Dermis microvascular lymphatic vessel endothelial cell (primary cell): ENCODE results near the gene MCAM. TPM values are rescaled to one million over a fixed set of nuclear protein-coding genes. Genes with fewer than 3 reads are reported as not detected.

Experiments used
- DNase-seq, 2 donors: peaks; one replicate each; pipeline versions ENCODE4 v3.0.0 to v3.0.0-alpha.2; 2010; ENCODE audit warnings: low read depth in 2 of 2
- total RNA-seq: library from RNA; depleted of rRNA; stranded (reverse); fragments of >200 nt; gene quantifications from 2 replicates; pipeline ENCODE4 v1.2.1, GENCODE V29; 2014

The MCAM gene
- total RNA-seq, 1 donor from 2014 or later = 200 TPM

- DNase-seq = no peak
Observed at GRCh38 chr11:119307974-119308373, 9.0 kb downstream of the MCAM start.

GRCh38 chr11:119307219-119307618 is 9.7 kb downstream of the MCAM start:
- peak in 1 of 2 donors; percentile 32 for DNase-seq

DNA sequence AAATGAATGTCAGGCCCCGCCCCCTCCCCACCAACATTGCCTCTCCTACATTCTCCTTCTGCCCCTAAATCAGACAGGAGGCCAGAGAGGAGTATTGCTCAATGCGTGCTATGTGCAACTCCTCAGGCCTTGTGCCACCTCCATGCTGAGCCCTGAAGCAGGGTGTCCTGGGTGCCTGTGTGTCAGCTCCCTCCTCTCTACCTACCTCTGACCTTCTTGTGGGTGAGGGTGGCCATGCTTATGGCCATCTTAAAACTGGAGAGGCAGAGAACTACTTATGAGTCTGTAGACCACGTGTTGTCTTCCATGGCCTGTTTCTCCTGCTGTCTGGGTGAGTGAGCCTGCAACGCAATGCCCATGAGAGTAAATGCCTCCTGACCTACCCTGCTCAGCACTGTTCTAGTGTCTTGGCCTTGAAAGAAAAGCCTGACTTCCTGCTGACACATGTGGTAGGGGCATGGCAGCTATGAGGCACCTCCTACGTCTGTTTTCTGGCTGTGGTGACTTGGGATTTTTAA is 10.5 kb downstream of the MCAM start:
- DNase-seq = peak in 1 of 2 donors; percentile 20

DNA sequence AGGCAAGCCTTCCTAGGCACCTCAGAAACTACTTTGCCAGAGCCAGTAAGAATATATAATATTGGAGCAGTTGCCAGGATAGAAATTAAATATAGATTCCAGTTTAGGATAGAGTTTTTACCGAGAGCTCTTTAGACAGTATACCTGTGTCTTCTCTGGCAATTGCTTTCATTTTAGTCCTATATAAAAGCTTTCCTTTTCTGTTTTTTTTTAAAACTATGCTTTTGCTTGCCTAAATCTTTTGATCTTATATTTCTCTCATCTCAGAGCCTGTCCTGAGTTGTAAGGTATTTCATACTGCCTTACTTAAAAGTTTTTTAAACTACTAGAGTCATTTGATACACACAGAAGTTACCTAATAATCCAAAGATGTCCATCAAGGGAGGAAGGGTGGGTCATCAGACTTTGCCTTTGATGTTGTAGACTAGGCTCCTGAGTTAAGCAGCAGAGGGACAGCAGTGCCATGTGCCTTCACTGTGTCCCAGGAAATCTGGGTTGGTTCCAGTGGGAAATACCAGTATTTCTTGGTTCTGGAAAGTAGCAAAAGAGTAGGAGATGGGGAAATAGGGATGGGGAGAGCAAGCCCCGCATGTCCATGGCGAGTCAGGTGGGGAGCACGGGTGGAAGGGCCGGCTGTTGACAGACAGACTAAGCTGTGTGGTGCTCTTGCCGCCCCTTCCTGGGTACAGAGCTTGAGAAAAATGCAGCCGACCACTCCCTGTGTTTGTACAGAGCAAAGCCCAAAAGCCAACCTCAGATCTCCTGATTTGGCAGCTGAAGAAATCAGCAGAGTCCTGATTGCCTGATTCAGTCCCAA is 11.2 kb downstream of the MCAM start:
- DNase-seq = no peak

DNA sequence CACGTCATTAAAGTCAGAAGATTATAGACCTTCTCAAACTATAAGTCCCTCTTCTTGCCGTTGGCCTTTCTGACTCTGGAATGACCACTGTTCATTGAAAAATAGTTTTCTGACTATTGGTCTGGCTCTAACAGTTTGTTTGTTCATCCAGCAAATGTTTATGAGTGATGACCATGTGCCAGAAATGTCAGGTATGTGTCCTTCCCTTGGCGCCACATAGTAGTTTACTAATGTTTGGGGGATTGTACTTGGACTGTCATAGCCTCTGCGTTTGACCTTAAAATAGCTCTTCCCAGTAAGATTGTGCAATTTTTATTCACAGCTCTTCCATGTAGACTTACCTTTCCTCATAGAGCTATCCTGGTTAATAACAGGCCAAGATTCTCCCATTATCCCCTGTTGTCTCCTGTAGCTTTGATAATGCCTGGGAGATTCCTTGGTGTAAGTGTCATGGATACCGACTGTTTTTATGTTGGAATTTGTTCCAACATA is 13.7 kb downstream of the MCAM start:
- no peak for DNase-seq

DNA sequence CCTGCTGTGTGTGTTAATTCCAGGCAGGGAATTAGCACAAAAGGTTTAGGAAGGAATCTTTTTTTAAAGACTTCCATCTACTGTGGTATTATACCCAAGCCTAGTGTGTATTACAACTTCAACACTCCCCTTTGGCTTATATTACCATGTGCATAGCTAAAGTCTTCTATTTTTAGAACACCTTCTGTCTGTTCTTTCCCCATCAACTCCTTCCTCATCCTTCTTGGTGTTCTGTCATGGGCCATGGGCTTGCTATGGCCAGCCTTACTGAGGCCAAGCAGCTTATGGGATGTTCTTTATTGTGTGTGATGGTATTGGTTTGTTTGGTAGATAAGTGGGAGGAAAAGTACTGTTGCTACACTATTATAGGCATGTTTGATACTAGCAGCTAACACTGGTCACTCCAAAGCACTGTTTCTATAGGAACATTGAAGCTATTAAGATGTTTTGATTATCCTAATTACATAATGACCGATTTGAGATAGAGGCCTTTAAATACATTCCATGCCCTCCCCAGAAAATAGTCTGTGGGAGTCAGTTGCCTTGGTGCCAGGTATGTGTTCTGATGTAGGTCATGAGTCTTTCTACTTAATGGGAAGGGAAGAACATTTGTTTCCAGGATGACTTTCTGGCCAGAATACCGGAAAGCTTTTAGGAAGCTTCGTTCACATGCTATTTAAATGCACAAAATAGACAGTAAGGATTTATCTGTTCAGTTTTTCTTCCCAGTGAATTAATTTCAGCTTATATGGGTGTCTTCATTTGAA is 16.5 kb downstream of the MCAM start:
- DNase-seq = no peak

GRCh38 chr11:119299416-119299815 is 17.5 kb downstream of the MCAM start:
- DNase-seq = no peak

DNA sequence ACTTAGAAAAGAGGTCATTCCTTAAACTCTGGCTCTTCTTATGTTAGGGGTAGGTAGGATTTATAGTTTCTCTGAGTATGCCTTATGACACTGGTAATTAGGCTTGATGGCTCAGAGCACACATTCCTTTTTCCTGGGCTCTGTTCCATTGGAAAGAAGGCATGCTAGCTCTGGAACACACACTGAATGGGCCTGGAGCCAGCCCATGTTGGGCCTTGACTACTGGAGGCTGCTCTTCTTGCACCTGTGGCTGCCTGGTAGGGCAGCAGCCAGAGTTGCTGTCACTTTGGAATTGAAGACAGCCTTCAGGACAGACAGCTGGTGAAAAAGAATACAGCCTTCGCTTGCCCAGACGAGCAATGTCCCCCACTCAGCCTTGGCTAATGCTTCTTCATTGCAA is 18.2 kb downstream of the MCAM start:
- DNase-seq = no peak

DNA sequence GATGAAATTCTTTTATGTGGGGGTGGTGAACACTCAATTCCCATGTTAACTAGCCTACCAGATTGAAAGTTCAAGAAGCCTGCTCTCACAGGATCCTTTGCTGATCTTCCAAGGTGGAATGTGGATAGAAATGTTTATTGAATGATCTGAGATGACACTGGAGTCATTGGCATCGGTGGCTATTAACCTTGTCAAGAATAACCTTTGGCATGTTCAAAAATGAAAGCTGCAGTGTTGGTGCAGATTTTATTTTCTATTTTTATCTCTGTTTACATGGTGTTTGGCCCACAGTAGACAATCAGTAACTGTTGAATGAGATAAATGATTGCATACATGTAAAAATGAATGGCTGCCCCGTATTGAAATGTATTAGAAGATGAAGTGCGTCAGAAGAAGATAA is 19.0 kb downstream of the MCAM start:
- no peak for DNase-seq

DNA sequence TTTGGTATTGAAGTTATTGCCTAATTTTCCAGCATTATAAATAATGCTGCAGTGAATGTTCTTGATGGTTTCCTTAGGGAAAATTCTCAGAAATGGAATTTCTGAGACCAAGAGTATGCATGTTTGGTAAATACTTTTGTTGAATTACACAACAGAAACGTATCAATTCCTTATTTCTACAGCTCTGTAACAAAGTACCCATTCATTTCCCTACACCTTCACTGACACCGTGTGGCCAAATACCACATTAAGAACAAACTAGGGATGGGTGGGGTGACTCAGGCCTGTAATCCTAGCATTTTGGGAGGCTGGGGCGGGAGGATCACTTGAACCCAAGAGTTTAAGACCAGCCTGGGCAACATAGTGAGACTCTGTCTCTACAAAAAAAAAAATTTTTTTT is 21.8 kb downstream of the MCAM start:
- DNase-seq = no peak

DNA sequence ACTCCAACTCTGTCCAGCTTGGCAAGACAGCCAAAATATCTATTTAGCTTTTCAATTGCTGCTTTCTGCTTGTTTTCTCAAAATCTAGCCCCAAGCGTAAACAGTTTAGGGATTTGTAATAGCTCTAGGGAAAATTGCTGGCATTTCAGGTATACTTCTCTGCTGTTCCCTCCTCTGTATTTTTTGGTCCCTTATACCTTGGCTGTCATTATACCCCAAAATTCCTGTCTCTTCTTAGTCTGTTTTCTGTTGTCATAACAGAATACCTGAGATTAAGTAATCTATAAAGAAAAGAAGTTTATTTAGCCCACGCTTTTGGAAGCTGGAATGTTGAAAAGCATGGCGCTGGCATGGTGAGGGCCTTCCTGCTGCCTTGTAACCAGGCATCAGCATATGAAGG is 23.5 kb downstream of the MCAM start:
- DNase-seq = no peak

GRCh38 chr11:119290894-119291497 is 25.9 kb downstream of the MCAM start:
- no peak for DNase-seq

- no peak for DNase-seq
Observed at GRCh38 chr11:119288219-119288618, 28.7 kb downstream of the MCAM start.

DNA sequence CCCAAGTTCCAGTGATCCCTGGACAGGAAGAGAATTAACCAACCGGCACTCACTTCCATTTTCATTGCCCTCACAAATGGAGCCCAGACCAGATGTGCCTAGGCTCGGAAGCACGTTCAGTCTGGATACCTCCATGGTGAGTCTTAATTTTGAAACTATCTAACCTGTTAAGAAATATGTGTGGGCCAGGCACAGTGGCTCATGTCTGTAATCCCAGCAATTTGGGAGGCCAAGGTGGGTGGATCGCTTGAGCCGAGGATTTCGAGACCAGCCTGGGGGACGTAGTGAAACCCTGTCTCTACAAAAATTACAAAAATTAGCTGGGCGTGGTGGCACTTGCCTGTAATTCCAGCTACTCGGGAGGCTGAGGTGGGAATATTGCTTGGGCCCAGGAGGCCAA is 31.5 kb downstream of the MCAM start:
- DNase-seq = no peak

- peak; percentile 37 to 49 for DNase-seq
Observed at GRCh38 chr11:119284344-119285157, 32.4 kb downstream of the MCAM start.

- no peak for DNase-seq
Observed at GRCh38 chr11:119282495-119282894, 34.4 kb downstream of the MCAM start.

GRCh38 chr11:119277660-119278059 is 39.3 kb downstream of the MCAM start:
- DNase-seq = no peak

DNA sequence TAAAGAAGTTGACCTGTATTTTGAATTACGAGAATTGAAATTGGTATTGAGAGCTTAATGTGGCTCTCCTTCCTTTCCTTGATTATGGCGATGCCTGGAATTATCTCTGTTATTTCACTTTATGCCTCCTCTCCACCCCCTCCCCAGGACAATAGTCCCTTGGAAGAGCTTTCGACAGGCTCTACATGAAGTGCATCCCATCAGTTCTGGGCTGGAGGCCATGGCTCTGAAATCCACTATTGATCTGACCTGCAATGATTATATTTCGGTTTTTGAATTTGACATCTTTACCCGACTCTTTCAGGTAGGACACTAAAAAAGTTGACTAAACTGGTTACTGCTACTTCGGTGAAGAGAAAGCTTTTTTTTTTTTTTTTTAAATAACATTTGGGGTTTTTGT is 43.2 kb downstream of the MCAM start:
- no peak for DNase-seq

DNA sequence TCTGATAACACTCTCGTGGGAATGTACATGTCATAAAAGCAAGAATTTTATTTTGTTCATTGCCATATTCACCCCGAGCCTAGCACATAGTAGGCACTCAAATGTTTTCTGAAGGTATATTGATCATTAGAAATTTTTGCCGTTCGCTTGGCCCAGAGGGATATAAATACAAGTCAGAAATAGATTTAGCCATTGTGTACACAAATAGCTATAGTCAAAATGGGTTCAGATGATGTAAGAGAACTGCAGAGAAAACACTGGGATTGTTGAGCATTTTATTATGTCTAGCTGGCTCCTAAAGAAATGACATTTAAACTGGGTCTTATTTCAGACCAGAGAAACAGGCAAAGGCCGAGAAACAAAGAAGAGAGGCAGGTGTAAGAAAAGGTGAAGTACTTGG is 49.3 kb downstream of the MCAM start:
- no peak for DNase-seq

DNA sequence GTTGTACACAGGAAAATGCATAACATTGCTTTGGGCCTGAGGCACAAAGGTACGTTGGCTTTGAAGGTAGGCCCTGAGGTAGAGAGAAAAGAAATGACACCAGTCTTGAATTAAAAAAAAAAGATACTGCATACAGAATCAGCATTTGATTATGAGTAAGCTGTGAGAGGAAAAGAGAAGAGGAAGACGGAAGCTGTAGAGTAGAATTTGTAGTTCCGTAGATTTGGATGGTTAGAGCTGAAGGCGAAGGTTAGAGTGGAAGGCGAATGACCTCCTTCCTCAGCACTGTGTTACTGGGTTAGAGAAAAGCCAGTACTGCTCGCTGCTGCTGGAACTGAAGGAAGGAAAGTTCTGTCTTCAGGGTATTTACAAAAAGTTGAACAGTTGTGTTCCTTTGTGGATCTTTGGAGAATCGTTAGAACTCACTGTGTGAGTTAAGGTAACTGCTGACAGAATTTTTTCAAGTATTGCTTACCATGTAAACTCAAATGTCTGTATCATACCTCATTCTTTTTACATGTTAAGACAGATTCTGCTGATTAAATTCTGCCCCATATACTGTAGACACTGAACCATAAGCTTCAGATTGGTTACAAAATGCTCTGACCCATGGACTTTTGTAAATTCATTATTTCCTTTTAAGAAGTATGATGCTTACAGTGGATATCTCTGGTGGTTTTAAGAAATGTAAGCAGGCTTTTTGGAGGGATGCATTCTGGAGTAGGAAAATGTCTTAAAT is 50.2 kb downstream of the MCAM start:
- DNase-seq = no peak

DNA sequence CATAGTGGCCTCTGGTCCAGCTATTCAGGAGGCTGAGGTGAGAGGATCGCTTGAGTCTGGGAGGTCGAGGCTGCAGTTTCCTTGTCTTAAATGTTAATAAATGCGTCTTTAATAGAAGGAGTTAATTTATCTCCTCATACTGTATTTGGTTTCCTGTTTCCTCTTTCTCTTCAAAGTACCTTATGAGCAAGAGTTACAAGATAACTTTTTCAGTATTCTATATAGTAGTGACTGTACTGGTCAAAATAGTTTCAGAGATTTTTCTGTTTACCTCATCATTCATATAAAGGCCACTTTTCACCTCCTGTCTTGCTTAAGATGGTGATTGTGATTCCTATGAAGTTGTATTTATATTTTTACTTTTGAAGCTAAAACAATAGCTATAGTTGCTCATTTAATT is 50.9 kb downstream of the MCAM start:
- no peak for DNase-seq
